IPS DF 4.7 (cell line): ENCODE data around the gene IQSEC1.

Experiments
- DNase-seq: peaks from one replicate; pipeline ENCODE4 v3.0.0-alpha.2; 2013; ENCODE audit warnings: low spot score; ENCODE audit errors: extremely low read depth

The IQSEC1 gene

GRCh38 chr3:12910356-12911099, 162.7 kb downstream of the IQSEC1 start:
- no peak for DNase-seq

- no peak for DNase-seq
These were observed 163.5 kb downstream of the IQSEC1 start for GRCh38 chr3:12909710-12910109.

- no peak for DNase-seq
These were observed 164.4 kb downstream of the IQSEC1 start for GRCh38 chr3:12908859-12909258.

- no peak for DNase-seq
These were observed 165.0 kb downstream of the IQSEC1 start for GRCh38 chr3:12908136-12908730.

GRCh38 chr3:12907729-12908128, 165.5 kb downstream of the IQSEC1 start:
- DNase-seq, result no peak

GRCh38 chr3:12907296-12907695, 165.9 kb downstream of the IQSEC1 start:
- no peak for DNase-seq

GRCh38 chr3:12906916-12907290, 166.3 kb downstream of the IQSEC1 start:
- no peak for DNase-seq

- no peak for DNase-seq
These were observed 166.9 kb downstream of the IQSEC1 start for GRCh38 chr3:12906141-12906915.

- no peak for DNase-seq
These were observed 167.7 kb downstream of the IQSEC1 start for GRCh38 chr3:12905316-12906071.

GRCh38 chr3:12904951-12905315, 168.3 kb downstream of the IQSEC1 start:
- DNase-seq, result no peak

GRCh38 chr3:12903881-12904280, 169.3 kb downstream of the IQSEC1 start:
- no peak for DNase-seq

GRCh38 chr3:12903000-12903800, 170.0 kb downstream of the IQSEC1 start:
- no peak for DNase-seq

- DNase-seq, result no peak
These were observed 170.8 kb downstream of the IQSEC1 start for GRCh38 chr3:12902181-12902999.

GRCh38 chr3:12901623-12902045, 171.6 kb downstream of the IQSEC1 start:
- no peak for DNase-seq

GRCh38 chr3:12900885-12901411, 172.3 kb downstream of the IQSEC1 start:
- no peak for DNase-seq

- DNase-seq, result no peak
These were observed 174.1 kb downstream of the IQSEC1 start for GRCh38 chr3:12898965-12899755.

- DNase-seq, result no peak
These were observed 174.8 kb downstream of the IQSEC1 start for GRCh38 chr3:12898290-12898964.
